Peyer's patch (tissue), 4 donors: ENCODE data around the gene GJA3. TPM values are rescaled to one million over a fixed set of nuclear protein-coding genes. Genes with fewer than 3 reads are reported as not detected.

Experiments used
- DNase-seq, 3 donors: peaks; one replicate each; pipeline ENCODE4 v3.0.0-alpha.2; 2017 to 2019
- H3K27ac ChIP-seq, 4 donors: fragments of 200-600 bp; sonication (generic); one replicate each; pipeline ENCODE4 v1.5.1; 2016 to 2019
- H3K27me3 ChIP-seq, 2 donors: fragments of 200-600 bp; sonication (generic); one replicate each; pipeline ENCODE4 v1.5.1; 2019
- H3K36me3 ChIP-seq, 3 donors: fragments of 200-600 bp; sonication (generic); one replicate each; pipeline ENCODE4 v1.5.1; 2016 to 2019
- H3K4me1 ChIP-seq, 4 donors: fragments of 200-600 bp; sonication (generic); one replicate each; pipeline ENCODE4 v1.5.1; 2016 to 2019
- H3K4me3 ChIP-seq, 4 donors: fragments of 200-600 bp; sonication (generic); 1 replicate in 3 of 4; 2 replicates in 1 of 4; pipeline ENCODE4 v1.5.1; 2016 to 2019; ENCODE audit warnings: mild to moderate bottlenecking in 1 of 4
- H3K9me3 ChIP-seq, 4 donors: fragments of 200-600 bp; sonication (generic); one replicate each; pipeline ENCODE4 v1.5.1; 2016 to 2019; ENCODE audit warnings: mild to moderate bottlenecking in 1 of 4
- CTCF ChIP-seq, 6 experiments: fragments of 450-650 bp in 4 of 6; fragments of 200-600 bp in 2 of 6; sonication (generic) in 1 of 6; IDR thresholded peaks; one replicate each; pipeline ENCODE4 v1.5.1; 2017 to 2019; ENCODE audit warnings: antibody characterized with exemption in 6 of 6, mild to moderate bottlenecking in 3 of 6, moderate library complexity in 1 of 6
- POLR2A ChIP-seq, 2 donors: fragments of 450-650 bp; IDR thresholded peaks; one replicate each; pipeline ENCODE4 v1.5.1; 2017; ENCODE audit warnings: antibody characterized with exemption in 2 of 2, mild to moderate bottlenecking in 2 of 2, moderate library complexity in 2 of 2
- total RNA-seq, 4 donors: library from RNA; depleted of rRNA; stranded (reverse); fragments of >200 nt; gene quantifications; one replicate each; pipeline ENCODE4 v1.1.0, GENCODE V29; 2016

Gene GJA3
- total RNA-seq, 4 donors from 2014 or later, result not detected

GRCh38 chr13:20197361-20197834, 36.5 kb upstream of the GJA3 start:
- Histone ChIP-seq H3K4me1 (peaks cover 0 to 36% (median 13%) of the 10 kb centered on the region in 4 donors), H3K27me3 (peaks cover 0 to 16% of the 10 kb centered on the region in 2 donors), H3K27ac (no peak overlapping the region), H3K9me3 (no peaks in the 10 kb centered on the region), H3K36me3 (no peaks in the 10 kb centered on the region), H3K4me3 (no peak overlapping the region)
- TF ChIP-seq CTCF (IDR thresholded peaks at IDR 0.05) (peak in 5 of 6 experiments; percentile 27 to 62 (median 55)), POLR2A (IDR thresholded peaks at IDR 0.05) (no peak)
- DNase-seq, result no peak

GRCh38 chr13:20195801-20196200, 34.9 kb upstream of the GJA3 start:
- no peak for DNase-seq
- Histone ChIP-seq H3K9me3 (no peaks in the 10 kb centered on the region), H3K27ac (no peak overlapping the region), H3K36me3 (no peaks in the 10 kb centered on the region), H3K4me1 (peaks cover 0 to 36% (median 15%) of the 10 kb centered on the region in 4 donors), H3K27me3 (peaks cover 0 to 16% of the 10 kb centered on the region in 2 donors), H3K4me3 (no peak overlapping the region)
- TF ChIP-seq CTCF (IDR thresholded peaks at IDR 0.05) (no peak), POLR2A (IDR thresholded peaks at IDR 0.05) (no peak)

GRCh38 chr13:20193907-20194631, 33.2 kb upstream of the GJA3 start:
- H3K36me3 ChIP-seq, result no peaks in the 10 kb centered on the region
- peaks cover 0 to 32% (median 15%) of the 10 kb centered on the region in 4 donors for H3K4me1 ChIP-seq
- H3K27ac ChIP-seq, result no peak overlapping the region
- no peak for DNase-seq
- H3K4me3 ChIP-seq, result peak overlapping the region in 3 of 4 donors; percentile 47 to 79 (median 77)
- H3K27me3 ChIP-seq, result peaks cover 0 to 16% of the 10 kb centered on the region in 2 donors
- no peaks in the 10 kb centered on the region for H3K9me3 ChIP-seq
- TF ChIP-seq POLR2A (IDR thresholded peaks at IDR 0.05) (no peak), CTCF (IDR thresholded peaks at IDR 0.05) (no peak)

- Histone ChIP-seq H3K27me3 (peaks cover 0 to 16% of the 10 kb centered on the region in 2 donors), H3K27ac (no peak overlapping the region), H3K4me1 (peaks cover 0 to 29% (median 15%) of the 10 kb centered on the region in 4 donors), H3K9me3 (no peaks in the 10 kb centered on the region), H3K36me3 (no peaks in the 10 kb centered on the region), H3K4me3 (peak overlapping the region; percentile 35 to 79 (median 62))
- DNase-seq, result no peak
- TF ChIP-seq POLR2A (IDR thresholded peaks at IDR 0.05), result no peak
- no peak for TF ChIP-seq CTCF (IDR thresholded peaks at IDR 0.05)
Observed at GRCh38 chr13:20193162-20193906, 32.5 kb upstream of the GJA3 start.

- Histone ChIP-seq H3K9me3 (no peaks in the 10 kb centered on the region), H3K27me3 (peaks cover 0 to 16% of the 10 kb centered on the region in 2 donors), H3K4me1 (peaks cover 0 to 23% (median 15%) of the 10 kb centered on the region in 4 donors), H3K27ac (peak within 1 kb of the TSS in 3 of 4 donors; percentile 20 to 62 (median 59)), H3K4me3 (peak within 1 kb of the TSS; percentile 35 to 79 (median 62)), H3K36me3 (no peaks in the 10 kb centered on the region)
- no peak for TF ChIP-seq POLR2A (IDR thresholded peaks at IDR 0.05)
- TF ChIP-seq CTCF (IDR thresholded peaks at IDR 0.05), result no peak
- DNase-seq, result peak in 2 of 3 donors; percentile 61 to 68
Observed at GRCh38 chr13:20192836-20193161, 31.9 kb upstream of the GJA3 start, which contains the start of gene GJB2. GJB2 (minus strand) TSS chr13:20192938; CDS start chr13:20189581, 3,357 bp downstream.
